OCI-LY3 (cell line): ENCODE data around the gene LSM7.

Experiments used
- CTCF ChIP-seq: fragments of 200-600, 300-600 bp; sonication (generic); IDR thresholded peaks from 2 replicates; pipeline ENCODE4 v1.5.1; 2014; ENCODE audit warnings: antibody characterized with exemption, low read length, low read depth
- EZH2phosphoT487 ChIP-seq: fragments of 200-600 bp; shearing (Covaris generic); IDR thresholded peaks from 2 replicates; pipeline ENCODE4 v1.6.1; 2018; ENCODE audit warnings: antibody characterized with exemption, mixed run types, low read depth

DNA sequence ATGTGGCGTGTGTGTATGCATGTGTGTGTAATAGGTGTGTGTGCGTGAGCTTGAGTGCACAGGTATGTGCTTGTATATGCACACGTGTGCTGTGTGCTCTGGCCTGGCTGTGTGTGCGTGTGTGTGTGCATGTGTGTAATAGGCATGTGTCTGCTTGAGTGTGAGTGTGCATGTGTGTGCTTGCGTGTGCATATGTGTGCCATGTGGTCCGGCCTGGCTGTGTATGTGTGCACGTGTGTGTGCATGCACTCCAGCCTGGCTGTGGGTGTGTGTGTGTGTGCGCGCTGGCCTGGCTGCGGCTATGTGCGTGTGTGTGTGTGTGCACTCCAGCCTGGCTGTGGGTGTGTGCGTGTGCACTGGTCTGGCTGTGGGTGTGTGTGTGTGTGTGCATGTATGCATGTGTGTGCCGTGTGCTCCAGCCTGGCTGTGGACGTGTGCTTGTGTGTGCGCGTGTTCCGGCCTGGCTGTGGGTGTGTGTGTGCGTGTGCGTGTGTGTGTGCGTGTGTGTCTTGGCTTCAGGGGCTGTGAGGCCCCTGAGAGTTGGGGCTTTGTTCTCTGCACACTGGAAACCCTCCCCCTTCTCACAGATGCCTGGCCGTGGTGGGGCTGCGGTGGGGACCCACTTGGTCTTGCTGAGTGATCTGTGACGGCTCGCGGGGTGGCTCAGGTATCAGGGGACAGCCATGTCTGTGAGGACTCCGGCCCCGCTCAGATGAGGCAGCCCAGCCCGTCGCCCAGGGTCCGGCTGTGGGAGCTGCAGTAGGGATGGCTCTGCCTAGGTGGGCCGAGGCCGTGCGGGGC, 8.3 kb upstream of the LSM7 start:
- TF ChIP-seq CTCF: no peak
- no peak for TF ChIP-seq EZH2phosphoT487
